GM19043 (cell line): ENCODE measurements around the gene KRT40.

ENCODE experiments used
- ATAC-seq: cut with Tn5 transposase; IDR thresholded peaks from one replicate; pipeline ENCODE4 v1.9.1; 2021; ENCODE audit warnings: low read depth; ENCODE audit not compliant: unreplicated experiment

Gene KRT40

DNA sequence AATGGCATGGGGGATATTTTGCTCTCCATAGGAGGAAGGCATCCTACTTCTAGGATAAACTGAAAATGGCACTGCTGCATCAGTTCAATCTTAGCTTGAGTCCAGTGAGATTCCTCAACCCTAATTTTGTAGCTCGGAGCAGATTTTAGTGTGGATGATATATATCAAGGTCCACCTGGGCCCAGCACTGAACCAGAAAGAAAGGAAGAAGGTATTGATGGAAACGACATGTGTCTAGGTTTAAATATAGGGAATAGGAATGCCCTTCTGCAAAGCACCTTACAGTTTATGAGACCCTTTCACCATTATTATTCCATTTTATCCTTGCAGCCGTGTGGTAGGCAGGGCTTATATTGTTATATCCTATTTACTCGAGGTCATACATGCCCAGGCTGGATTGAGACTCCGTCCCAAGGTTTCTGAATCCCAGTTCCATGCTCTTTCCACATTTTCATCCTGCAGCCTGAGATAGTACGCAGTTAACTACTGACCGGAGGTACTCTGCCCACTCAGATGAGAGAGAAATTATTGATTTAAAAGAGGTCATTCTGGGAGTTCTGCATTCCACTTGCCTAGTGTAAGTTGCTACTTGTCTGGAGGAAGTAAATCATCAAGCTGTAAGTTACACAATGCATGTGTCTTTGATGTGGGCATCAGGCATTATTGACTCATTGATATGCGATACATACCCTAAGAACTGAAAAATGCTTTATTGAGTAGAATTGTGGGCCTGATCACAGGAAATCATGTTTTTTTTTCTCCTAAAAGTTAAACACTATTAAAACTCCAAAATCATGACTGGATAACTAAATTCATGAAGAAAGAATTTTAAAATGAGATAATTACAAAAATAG is 27.5 kb downstream of the KRT40 start:
- no peak for ATAC-seq

DNA sequence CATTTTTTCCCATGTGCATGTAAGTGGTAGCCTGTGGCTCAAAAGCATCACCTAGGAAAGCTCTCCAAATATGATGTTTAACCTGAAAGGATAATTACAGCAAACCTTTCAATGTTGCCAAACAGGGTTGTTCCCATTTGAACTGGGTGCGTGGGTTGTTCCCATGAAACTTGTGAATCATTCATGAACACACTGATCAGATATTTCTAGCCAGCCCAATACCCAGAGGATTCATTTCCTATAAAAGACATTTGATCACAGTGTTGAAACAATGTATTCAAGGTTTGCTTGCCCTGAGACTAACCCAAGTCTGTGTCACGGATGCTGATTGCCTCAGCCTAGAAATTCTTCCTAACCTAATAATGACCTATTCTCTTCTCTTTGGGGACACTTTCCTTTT is 30.2 kb downstream of the KRT40 start:
- ATAC-seq, result no peak

DNA sequence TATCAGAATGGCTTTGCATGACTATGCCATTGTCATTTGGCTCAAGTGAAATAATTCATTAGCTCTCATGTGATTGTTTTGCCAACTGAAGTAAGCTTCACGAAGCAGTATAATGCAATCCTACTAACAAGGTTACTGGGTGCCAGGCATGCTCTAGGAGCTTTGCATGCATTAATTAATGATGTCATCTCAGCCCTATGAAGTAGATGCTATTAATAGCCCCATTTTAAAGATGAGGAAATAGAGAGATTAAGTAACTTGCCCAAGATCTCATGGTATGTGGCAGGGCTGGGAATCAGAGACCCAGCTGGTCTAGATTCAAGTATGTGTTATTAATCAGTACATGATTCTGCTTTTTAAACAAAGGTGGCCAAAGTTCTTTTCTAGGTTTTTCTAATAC is 31.5 kb downstream of the KRT40 start:
- no peak for ATAC-seq

DNA sequence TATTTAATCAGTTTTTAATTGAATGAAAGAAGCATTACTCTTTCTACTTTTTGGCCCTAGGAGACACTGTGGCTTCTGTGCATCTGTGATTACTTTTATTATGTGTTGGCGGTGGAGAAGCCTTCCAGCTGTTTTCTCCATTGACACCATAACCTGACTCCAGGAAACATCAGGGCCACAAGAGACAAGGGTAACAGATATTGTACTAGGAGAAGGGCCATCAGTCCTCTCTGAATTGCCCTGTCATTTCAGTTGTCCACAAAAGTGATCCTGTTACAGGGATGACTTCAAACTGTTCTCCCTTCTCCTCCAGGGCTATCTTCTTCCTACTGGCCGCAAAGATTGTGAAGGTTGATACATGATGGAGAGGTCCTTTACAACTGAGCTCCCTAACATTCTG is 32.0 kb downstream of the KRT40 start:
- ATAC-seq, result no peak

DNA sequence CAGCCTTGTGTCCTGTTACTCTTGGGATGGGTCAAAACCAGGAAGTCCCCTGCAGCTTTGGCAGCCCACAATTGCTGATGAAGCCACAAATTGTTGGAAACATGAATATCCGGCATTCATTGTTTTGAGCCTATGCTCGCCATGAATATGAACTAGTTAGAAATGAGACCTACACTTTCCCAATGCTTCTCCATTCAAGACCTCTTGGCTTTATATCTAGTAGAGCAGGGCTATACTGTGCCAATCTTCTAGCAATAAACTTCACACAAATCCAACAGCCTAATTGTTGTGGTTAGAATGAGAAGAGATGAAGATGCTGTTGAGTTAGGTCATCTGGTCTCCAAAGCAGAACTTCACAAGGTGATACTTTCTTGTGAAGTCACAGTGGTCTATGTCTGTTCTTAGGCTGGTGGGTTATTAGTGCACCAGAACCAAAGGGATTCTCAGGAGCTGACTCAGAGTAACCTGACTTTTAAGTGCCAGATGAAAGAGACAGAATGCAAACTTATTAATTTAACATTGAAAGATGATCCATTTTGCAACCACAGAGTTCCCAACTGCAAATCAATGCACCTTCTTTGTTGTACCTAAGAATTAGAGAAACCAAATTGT is 33.0 kb downstream of the KRT40 start:
- no peak for ATAC-seq

DNA sequence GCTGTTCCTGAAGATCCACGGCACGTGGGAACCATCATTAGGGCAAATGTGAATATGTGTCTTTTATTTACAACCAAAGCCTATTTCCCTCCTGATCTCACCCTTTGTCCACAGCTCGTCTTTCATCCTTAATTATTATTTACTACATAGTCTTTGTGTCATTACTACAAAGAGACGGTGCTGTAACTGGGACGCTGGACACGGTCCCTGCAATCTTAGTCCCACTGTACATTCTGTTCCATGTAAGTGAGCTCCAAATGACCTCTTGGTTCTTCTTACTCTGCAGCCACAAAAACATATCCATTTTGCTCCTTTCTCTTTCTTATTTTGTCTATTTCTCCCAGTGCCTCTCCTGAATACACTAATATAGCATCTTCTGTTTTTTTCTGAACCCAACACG is 34.0 kb downstream of the KRT40 start:
- no peak for ATAC-seq

DNA sequence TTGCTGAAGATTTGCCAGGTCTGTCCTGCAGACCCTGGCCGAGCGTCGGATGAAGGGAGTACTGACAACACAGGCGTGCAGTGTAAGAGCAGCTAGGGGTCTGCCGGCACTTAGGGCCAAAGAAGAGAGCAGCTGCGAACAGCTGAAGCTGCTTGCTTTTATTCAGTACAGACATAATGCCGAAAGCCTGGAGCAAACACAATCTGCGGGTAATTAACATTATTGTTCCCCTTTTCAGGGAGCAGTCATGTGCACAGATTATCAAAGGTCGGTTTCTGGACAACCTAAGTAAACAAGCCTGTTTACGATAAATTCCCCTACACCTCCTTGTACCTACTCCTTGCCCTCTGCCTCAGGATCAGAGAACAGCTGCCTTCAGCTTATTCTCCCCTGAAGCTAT is 34.7 kb downstream of the KRT40 start:
- no peak for ATAC-seq

DNA sequence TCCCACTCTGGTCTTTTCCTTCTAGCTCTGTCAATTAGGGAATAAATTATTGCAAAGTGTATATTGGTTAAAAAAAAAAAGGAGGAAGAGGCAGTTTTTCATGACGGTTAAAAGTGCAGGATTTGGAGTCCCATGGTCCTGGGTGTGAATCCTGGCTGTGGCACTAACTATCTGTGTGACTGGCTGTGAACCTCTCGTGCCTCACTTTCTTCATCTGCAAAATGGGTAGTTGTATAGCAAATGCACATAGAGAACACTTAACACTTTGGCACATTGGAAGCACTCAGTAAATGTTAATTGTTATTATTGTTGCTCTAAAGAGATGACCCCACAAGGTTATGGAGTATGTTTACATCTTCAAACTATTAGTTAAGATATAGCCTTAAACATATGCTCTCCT is 36.2 kb downstream of the KRT40 start:
- no peak for ATAC-seq

DNA sequence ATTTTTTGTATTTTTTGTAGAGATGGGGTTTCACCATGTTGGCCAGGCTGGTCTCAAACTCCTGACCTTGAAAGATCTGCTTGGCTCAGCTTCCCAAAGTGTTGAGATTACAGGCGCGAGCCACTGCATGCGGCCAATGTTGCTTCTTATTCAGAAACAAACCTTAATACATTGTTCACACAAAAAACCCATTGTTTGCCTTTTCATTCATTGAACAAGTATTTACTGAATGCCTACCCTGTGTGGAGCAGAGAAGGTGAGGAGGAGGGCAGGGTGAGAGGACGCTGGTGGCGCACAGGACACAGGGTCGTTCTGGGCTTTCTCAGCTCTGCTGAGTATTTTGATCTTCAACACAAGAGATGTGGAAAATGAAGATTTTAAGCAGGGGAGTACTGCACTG is 38.7 kb downstream of the KRT40 start:
- no peak for ATAC-seq

DNA sequence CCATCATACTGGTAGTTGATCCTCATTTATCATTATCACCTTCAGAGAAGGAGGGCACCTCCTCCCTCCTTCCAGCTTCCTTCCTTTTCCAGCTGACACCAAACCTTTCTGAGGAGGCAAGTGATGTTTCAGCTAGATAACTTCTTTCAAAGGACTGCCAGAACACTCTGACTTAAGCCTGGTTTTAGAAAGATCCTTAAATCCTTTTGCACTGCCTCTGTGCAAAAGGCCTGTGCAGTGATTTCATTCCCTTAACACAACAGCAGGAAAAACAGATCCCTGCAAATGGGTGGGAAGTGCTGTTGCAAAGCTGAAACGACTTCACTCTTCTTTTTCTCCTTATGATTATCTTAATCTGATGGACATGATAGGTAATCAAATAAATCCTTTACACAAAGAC is 39.6 kb downstream of the KRT40 start:
- ATAC-seq, result no peak

DNA sequence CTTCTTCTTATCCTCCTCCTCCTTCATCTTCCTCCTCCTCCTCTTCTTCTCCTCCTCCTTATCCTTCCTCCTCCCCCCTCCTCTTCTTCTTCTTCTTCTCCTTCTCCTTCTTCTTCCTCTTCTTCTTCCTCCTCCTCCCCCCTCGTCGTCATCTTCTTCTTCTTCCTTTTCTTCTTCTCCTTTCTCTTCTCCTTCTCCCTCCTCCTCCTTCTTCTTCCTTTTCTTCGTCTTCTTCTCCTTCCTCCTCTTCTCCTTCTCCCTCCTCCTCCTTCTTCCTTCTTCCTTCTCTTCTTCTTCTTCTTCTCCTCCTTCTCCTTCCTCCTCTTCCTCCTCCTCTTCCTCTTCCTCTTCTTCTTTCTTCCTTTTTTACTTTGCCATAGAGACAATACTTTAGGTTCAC is 41.6 kb downstream of the KRT40 start:
- ATAC-seq, result no peak

DNA sequence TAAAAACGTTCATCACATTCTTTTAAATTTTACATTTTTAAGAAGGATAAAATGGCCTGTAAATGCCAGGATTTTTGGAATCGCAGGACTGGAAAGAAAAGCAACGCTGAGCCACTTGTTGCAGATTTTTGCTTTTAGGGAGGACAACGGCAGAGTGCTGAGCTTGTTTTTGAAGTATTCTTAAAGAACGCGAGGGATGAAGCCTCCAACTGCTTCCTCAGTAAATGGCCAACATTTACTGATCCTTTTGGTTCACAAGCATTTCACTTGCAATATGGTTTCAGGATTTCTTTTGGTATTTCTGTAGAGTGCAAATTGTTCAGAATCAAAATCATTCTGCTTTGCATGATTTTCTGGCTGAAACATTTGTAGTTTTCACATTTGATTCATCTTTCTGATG is 43.9 kb downstream of the KRT40 start:
- no peak for ATAC-seq

DNA sequence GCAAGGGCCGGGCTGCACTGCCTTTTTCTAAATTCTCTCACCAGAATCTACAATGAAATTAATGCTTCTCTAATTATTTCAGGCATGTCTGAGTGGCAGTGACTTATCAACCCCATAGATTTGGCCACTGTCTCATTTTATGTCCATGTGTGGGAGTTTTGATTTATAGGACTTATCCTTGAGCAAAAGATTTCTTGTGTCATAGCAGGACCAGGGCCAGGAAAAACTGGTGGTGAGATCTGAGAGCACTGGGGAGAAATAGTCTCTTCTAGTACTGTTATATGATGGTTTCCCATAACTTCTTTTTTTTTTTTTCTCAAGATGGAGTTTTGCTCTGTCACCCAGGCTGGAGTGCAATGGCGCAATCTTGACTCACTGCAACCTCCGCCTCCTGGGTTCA is 45.1 kb downstream of the KRT40 start:
- ATAC-seq, result no peak

DNA sequence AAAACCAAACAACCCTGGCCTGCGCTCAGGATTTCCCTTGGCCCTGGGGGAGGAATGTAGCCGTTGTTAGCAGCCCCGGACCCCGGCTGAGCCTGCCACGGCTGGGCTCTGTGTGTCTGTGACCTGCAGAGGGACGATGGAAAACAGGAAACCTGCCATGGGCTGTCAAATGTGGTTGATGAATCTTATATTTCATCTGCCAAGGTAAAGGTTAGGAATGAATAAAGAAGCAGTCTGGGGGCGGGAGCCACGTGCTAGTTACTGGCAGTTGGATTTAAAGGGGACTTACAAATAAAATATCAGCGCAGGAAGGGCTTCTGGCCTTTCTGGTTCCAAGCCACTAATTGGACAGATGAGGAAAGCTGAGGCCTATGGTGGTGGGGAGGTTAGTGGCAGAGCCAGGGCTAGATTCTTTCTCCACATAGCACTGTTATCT is 46.7 kb downstream of the KRT40 start, which contains the start of gene KRT23:
KRT23 (minus strand) TSS at position 263 of the 436 bp plus-strand sequence. CDS start 1,043 bp downstream, outside the sequence.
- no peak for ATAC-seq

DNA sequence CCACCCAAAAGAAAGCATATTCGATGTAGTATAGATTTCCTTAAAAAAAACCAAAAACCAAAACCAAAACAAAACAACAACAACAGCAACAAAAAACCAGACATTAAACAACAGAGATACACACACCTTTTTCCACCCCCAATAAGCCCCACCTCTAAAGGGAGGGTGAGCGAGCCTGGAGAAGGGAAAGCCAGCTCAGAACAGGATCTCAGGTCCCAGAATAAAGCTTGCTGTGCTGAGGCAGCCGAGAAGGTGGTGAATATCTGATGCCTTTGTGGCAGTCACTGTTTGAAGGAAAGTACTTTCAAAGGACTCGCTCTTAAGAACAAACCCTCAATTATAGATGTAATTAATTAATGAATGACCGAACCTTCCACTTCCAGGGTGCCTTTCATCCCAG is 47.1 kb downstream of the KRT40 start:
- ATAC-seq, result no peak

DNA sequence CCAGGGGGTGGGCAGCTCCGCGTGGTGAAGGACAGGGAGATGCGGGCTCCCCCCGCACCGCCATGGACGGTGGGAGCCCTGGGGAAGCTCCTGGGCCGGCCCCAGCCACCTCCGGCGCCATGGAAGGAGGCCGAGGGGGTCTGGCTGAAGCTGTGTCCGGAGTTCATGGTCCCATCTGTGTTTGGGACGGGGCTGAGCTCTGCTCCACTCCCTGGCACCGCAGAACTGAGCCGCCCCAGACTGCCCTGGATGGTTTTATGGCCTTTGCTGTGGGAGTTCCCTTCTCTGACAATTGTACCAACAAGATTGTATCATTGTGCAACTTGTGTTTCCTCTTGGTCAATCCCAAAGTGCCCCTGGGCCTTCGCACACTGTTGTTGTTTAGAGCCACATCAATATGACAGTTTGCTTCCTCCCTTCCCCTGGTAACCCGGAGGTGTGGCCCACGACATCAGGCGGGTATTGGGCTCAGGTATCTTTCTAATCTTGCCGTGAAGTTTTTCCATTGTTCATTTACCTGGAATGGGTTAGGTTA is 47.6 kb downstream of the KRT40 start:
- no peak for ATAC-seq

DNA sequence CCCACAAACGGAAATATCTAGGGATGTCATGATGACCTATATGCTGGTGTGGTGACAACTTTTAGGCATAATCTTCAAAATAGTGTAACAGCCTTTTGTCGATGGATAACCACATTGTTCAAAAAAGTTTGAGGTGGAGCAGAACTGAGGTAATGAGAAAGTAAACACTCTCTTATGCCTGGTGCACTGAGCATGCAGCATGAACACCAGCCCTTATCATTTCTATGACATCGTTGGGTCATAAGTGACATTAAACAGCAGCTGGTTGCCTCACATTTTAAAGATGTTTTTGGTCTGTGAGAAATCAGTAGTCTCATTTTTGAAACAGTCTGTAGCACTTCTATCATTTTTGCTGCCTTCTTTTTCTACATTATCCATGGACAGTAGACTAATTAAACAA is 48.5 kb downstream of the KRT40 start:
- no peak for ATAC-seq

DNA sequence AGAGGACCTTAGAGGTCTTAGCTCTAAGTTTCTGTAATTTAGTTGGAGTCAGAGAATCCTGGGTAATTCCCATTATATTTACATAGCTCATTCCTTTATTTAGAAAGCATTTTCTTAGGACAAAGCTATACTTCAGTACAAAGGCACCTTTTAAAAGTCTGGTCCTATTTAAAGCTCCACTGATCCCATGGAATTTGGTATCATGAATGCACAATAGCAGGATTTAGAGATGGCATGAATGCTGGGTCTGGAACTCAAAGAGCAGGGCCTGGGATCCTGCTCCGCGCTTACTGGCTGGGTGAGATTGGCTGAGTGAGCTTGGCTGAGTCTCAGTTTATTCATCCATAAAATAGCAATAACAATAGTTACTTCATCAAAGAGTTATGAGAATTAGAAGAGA is 51.5 kb downstream of the KRT40 start:
- no peak for ATAC-seq

DNA sequence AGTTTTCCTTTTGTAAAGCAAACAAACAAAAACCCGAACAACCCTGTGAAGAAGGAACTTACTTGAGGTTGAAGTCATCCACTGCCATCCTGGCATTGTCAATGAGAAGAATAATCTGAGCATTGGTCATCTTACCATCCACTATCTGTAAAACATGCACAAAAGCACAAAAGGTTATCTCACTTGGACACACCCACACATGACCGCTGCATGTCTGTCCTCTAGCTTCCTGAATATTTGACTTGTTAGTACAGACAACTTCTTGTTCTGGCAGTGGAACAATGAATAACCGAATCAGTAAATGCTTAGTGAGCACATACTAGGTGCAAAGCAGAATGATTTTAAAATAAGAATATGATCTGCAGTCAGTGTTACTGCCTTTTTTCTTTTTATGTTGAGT is 52.8 kb downstream of the KRT40 start:
- no peak for ATAC-seq
